Mesothelial cell of epicardium (in vitro differentiated cells): ENCODE measurements around the gene PTPRN2. TPM values are rescaled to one million over a fixed set of nuclear protein-coding genes. Genes with fewer than 3 reads are reported as not detected.
"Not testable (repeated sequence)": the region's sequence is repeated elsewhere in the genome, so short reads cannot be mapped to it uniquely, and the experiment has no call there.

Experiments used
- DNase-seq, 2 experiments: peaks; one replicate each; pipeline ENCODE4 v3.0.0; 2021; ENCODE audit warnings: low spot score in 2 of 2; ENCODE audit not compliant: unreplicated experiment in 2 of 2
- H3K27ac Mint-ChIP-seq: 2 replicates; pipeline ENCODE4 v1.8.0; 2021; ENCODE audit warnings: mixed read lengths
- H3K27me3 Mint-ChIP-seq: 2 replicates; pipeline ENCODE4 v1.8.0; 2021; ENCODE audit warnings: low read depth, mixed read lengths
- H3K36me3 Mint-ChIP-seq: 2 replicates; pipeline ENCODE4 v1.8.0; 2021; ENCODE audit warnings: mixed read lengths
- H3K4me1 Mint-ChIP-seq: 2 replicates; pipeline ENCODE4 v1.8.0; 2021; ENCODE audit warnings: mixed read lengths
- H3K4me3 Mint-ChIP-seq: 2 replicates; pipeline ENCODE4 v1.8.0; 2021; ENCODE audit warnings: mild to moderate bottlenecking, moderate library complexity, mixed read lengths
- H3K9me3 Mint-ChIP-seq: 2 replicates; pipeline ENCODE4 v1.8.0; 2021; ENCODE audit warnings: mixed read lengths
- total RNA-seq: library from RNA; stranded (reverse); gene quantifications from 3 replicates; pipeline ENCODE4 v1.2.1, GENCODE V29; 2021
- TF ChIP-seq, protein P1 (sequence below): fragments of 200-600 bp; sonication (generic); IDR thresholded peaks from one replicate; pipeline ENCODE4 v1.5.0; 2021; ENCODE audit warnings: antibody characterized with exemption; ENCODE audit not compliant: unreplicated experiment

PTPRN2 gene
- total RNA-seq, 1 donor from 2014 or later, result 2.2 TPM

DNA sequence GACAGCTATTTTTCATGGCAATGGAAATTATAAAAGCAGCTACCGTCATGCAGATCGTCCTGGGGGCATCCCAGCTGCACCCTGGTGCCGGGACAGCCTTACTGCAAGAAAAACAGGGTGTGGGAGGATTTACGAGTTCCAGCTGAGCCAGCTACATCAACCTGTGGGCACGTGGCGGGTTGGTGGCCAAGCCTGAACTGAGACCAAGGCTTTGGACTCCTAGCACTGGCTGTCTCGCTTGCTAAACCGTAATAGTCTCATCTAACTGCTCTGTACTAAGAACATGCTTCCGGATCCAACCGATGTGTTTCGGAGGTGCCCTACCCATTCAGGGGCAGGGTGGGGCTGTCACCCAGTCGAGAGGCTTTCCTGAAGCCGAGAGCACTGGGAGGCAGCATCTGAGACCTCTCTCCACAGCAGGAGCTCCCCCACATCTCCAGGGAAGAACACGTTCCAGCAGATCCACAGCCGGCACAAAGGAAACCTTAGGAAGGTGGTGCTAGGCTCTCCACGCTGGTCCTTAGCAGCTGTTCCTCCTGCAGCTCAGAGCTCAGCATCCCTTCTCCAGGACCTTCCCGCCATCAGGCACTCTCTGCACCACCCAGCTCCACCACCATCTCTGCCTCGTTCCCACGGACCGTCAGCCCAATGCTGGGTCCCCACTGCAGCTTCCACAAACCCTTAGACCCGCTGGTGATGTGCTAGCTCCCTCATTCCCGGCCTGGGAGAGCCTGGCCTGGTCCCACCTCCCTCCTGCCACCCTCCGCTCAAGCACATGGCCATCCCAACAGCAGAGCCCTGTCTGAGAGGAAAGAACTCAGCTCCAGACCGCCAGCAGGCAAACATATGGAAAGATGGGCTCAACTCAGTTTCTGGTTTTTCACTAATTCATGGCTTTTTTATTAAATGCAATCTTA lies 158.5 kb downstream of the PTPRN2 start:
- no peaks in the 10 kb centered on the region for H3K27me3 Mint-ChIP-seq
- no peaks in the 10 kb centered on the region for H3K9me3 Mint-ChIP-seq
- TF ChIP-seq, protein P1, sequence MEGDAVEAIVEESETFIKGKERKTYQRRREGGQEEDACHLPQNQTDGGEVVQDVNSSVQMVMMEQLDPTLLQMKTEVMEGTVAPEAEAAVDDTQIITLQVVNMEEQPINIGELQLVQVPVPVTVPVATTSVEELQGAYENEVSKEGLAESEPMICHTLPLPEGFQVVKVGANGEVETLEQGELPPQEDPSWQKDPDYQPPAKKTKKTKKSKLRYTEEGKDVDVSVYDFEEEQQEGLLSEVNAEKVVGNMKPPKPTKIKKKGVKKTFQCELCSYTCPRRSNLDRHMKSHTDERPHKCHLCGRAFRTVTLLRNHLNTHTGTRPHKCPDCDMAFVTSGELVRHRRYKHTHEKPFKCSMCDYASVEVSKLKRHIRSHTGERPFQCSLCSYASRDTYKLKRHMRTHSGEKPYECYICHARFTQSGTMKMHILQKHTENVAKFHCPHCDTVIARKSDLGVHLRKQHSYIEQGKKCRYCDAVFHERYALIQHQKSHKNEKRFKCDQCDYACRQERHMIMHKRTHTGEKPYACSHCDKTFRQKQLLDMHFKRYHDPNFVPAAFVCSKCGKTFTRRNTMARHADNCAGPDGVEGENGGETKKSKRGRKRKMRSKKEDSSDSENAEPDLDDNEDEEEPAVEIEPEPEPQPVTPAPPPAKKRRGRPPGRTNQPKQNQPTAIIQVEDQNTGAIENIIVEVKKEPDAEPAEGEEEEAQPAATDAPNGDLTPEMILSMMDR, result no peak
- H3K36me3 Mint-ChIP-seq, result no peaks in the 10 kb centered on the region
- no peak overlapping the region for H3K27ac Mint-ChIP-seq
- H3K4me1 Mint-ChIP-seq, result peaks cover 21% of the 10 kb centered on the region
- no peak for DNase-seq
- H3K4me3 Mint-ChIP-seq, result no peak overlapping the region

DNA sequence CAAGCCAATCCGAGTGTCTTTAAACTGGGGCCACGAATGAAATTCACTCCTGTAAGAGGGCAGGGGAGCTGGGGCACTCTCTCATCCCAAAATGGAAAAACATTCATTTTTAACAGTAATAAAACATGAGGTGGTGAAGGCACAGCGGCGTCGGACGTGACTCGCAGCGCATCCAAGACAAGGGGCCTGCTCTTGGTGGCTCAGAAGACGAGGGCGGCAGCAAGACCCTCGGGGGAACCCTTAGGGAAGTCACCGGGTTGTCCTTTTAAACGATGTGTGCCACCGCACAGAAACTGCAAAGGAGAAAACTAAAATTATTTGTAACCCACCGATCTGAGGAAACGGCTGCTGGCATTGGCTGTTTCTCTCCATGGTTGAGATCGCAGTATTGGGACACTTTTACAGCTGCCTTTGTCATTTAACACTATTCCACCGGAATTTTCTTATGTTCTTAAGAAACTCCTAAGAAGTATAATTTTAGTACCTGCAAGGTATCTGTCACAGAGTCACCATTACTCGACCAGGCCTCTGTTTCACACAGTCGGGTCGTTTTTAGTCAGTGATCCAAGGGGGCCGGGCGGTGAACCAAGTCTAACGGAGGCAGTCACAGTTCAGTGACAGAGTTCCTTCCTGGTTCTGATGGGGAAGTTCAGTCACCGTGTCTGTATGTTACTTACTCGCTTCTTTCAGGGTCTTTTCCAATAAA lies 159.3 kb downstream of the PTPRN2 start:
- Mint-ChIP-seq H3K9me3 (no peaks in the 10 kb centered on the region), H3K4me1 (peaks cover 19% of the 10 kb centered on the region), H3K36me3 (no peaks in the 10 kb centered on the region), H3K27me3 (no peaks in the 10 kb centered on the region), H3K27ac (no peak overlapping the region), H3K4me3 (no peak overlapping the region)
- no peak for DNase-seq
- TF ChIP-seq, protein P1, result no peak

DNA sequence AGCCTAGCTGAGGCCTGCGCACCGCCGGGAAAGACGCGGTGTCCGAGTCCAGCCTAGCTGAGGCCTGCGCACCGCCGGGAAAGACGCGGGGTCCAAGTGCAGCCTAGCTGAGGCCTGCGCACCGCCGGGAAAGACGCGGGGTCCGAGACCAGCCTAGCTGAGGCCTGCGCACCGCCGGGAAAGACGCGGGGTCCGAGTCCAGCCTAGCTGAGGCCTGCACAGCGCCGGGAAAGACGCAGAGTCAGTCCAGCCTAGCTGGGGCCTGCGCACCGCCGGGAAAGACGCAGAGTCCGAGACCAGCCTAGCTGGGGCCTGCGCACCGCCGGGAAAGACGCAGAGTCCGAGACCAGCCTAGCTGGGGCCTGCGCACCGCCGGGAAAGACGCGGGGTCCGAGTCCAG lies 161.9 kb downstream of the PTPRN2 start:
- H3K4me1 Mint-ChIP-seq, DNase-seq, H3K27ac Mint-ChIP-seq, H3K4me3 Mint-ChIP-seq, H3K36me3 Mint-ChIP-seq, H3K9me3 Mint-ChIP-seq, H3K27me3 Mint-ChIP-seq: not testable (repeated sequence)

DNA sequence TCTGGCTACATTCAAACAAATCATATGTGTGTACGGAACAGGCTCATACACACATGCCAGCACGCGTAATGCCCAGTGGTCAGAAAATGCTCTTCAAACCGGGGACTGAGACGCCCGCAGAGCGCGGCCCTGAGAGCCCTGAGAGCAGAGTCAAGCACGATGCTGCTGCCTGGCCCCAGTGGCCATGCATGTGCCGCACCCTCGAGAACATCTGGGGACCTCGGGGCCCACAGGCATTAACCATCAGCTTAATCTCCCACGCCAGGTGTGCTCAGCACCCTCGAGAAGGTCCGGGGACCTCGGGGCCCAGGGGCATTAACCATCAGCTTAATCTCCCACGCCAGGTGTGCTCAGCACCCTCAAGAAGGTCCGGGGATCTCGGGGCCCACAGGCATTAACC lies 163.1 kb downstream of the PTPRN2 start:
- TF ChIP-seq, protein P1, result no peak
- Mint-ChIP-seq H3K27ac (no peak overlapping the region), H3K36me3 (no peaks in the 10 kb centered on the region), H3K4me1 (no peaks in the 10 kb centered on the region), H3K9me3 (no peaks in the 10 kb centered on the region), H3K4me3 (no peak overlapping the region), H3K27me3 (no peaks in the 10 kb centered on the region)
- DNase-seq, result no peak

DNA sequence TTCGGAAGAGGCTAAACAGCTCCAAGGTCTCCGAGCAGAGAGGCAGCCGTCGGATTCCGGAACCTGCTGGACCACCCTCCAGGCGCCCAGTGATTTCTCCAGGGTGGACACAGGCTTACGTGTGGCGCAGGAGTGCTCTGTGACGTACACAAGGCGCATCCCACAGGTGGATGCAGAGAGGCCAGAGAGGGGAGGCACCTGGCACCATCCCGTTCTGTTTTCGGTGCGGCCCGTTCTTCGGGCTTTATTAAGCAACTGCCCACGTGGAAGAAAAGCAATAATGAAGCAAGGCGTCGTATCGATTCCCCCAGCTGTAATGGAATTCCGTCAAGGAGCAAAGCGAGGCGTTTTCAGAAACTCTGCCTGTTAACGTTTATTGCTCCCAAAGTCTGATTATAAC lies 163.6 kb downstream of the PTPRN2 start:
- DNase-seq, result no peak
- TF ChIP-seq, protein P1, result no peak
- Mint-ChIP-seq H3K27ac (no peak overlapping the region), H3K9me3 (no peaks in the 10 kb centered on the region), H3K4me3 (no peak overlapping the region), H3K4me1 (no peaks in the 10 kb centered on the region), H3K36me3 (no peaks in the 10 kb centered on the region), H3K27me3 (no peaks in the 10 kb centered on the region)

DNA sequence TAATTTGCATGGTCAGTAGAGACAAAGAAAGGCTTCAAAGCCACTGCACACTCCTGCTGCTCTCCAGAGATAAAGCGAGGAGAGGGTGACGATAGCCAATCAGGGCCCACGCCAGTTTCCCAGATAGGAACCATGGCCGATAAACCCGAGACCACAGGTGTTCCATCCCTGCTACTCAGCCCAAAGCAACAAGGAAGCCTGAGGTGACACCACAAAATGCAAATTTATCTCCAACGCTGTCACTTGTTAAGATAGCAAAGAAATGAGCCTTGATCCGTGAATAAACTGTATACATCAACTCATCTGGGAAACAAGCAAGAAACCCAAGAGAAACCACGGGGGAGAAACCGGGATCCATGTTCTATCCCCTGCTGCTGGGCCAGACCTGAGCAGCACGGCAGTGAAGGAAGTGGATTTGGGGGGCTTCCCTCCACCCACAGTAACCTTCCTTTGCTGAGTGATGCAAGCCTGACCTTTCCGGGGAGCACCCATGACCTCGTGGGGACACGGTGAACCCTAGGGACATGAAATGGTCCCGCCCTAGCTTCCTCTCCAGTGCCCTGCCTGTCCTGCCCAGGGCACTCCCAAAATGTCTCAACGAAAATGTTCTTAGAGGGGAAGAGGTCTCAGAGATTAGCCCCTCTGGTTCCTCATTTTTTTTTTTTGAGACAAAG lies 164.6 kb downstream of the PTPRN2 start:
- no peaks in the 10 kb centered on the region for H3K27me3 Mint-ChIP-seq

More for the DNA sequence above, 164.6 kb downstream of the PTPRN2 start:
- Mint-ChIP-seq H3K4me1 (no peaks in the 10 kb centered on the region), H3K27ac (no peak overlapping the region), H3K4me3 (no peak overlapping the region), H3K36me3 (no peaks in the 10 kb centered on the region), H3K9me3 (peaks cover 4% of the 10 kb centered on the region)
- no peak for DNase-seq
- TF ChIP-seq, protein P1, result no peak
